GM12878 (cell line): ENCODE measurements around the gene RAB31. TPM values are rescaled to one million over a fixed set of nuclear protein-coding genes. Genes with fewer than 3 reads are reported as not detected.

Experiments
- ATAC-seq: fragments of 200-7000 bp; cut with Tn5 transposase; 3 replicates; pipeline ENCODE4 v1.9.1; 2020; ENCODE audit warnings: mild to moderate bottlenecking, moderate library complexity
- BruUV-seq: library from RNA; stranded (reverse); fragments of 400-500 nt; replicated peaks from 2 replicates; lab custom pipeline; 2021; lab: Mats Ljungman, UMichigan
- CTCF ChIA-PET: fragments of 300-600 bp; sonication (Branson Sonifier 250); formaldehyde crosslinking; extraction: SDS; loops from one replicate; lab custom pipeline; 2021; ENCODE audit warnings: inconsistent platforms; lab: Yijun Ruan, JAX
- POLR2A ChIA-PET: fragments of 350-600 bp; formaldehyde crosslinking; extraction: SDS; loops from one replicate; lab custom pipeline; 2021; ENCODE audit warnings: inconsistent platforms; lab: Charles Lee
- RAD21 ChIA-PET: fragments of 300-600 bp; sonication (Branson Sonifier 250); formaldehyde crosslinking; loops from one replicate; lab custom pipeline; 2023; ENCODE audit warnings: antibody characterized with exemption; ENCODE audit not compliant: unreplicated experiment; lab: Charles Lee
- SMC1A ChIA-PET: fragments of 300-600 bp; sonication (Branson Sonifier 250); formaldehyde crosslinking; loops from one replicate; lab custom pipeline; 2023; ENCODE audit not compliant: unreplicated experiment, uncharacterized antibody; lab: Charles Lee
- DNase-seq: peaks from one replicate; pipeline ENCODE4 v3.0.0-alpha.2; 2011; ENCODE audit warnings: low read depth, low spot score
- FAIRE-seq: peaks from 3 replicates; lab custom pipeline; 2011; peaks lifted over from hg19 to GRCh38; lab: Jason Lieb, UNC
- H2AFZ ChIP-seq: 2 replicates; pipeline ENCODE4 v1.6.0; 2011; ENCODE audit warnings: low read depth, low read length, control low read depth; ENCODE audit not compliant: control insufficient read depth
- H3K27ac ChIP-seq: 2 replicates; pipeline ENCODE4 v1.5.1; 2011; ENCODE audit warnings: control low read depth; ENCODE audit not compliant: control insufficient read depth, insufficient read depth
- H3K27me3 ChIP-seq, 2 experiments: replicated peaks in 1 of 2; 2 replicates each; pipeline versions ENCODE4 v1.6.0 to v1.6.1; 2011; ENCODE audit warnings: low read length in 1 of 2; ENCODE audit not compliant: control insufficient read depth in 2 of 2, insufficient read depth in 2 of 2
- H3K36me3 ChIP-seq, 2 experiments: 2 replicates each; pipeline ENCODE4 v1.5.1; 2011; ENCODE audit warnings: low read length in 1 of 2; ENCODE audit not compliant: control insufficient read depth in 2 of 2, insufficient read depth in 2 of 2
- H3K4me1 ChIP-seq: 2 replicates; pipeline ENCODE4 v1.6.1; 2011; ENCODE audit warnings: mild to moderate bottlenecking, low read length, moderate library complexity, mixed read lengths; ENCODE audit not compliant: control insufficient read depth, insufficient read depth
- H3K4me2 ChIP-seq: 2 replicates; pipeline ENCODE4 v1.6.0; 2011; ENCODE audit warnings: control low read depth; ENCODE audit not compliant: control insufficient read depth, insufficient read depth
- H3K4me3 ChIP-seq: fragments of 200-600 bp; sonication (generic); 2 replicates; pipeline ENCODE4 v1.5.1; 2016
- H3K79me2 ChIP-seq: 2 replicates; pipeline ENCODE4 v1.6.0; 2011; ENCODE audit warnings: low read length; ENCODE audit not compliant: control insufficient read depth, insufficient read depth
- H3K9ac ChIP-seq: 2 replicates; pipeline ENCODE4 v1.8.0; 2011; ENCODE audit warnings: low read length, control low read depth, mixed read lengths; ENCODE audit not compliant: control insufficient read depth, insufficient read depth
- H3K9me3 ChIP-seq: replicated peaks from 3 replicates; pipeline ENCODE4 v1.5.1; 2011; ENCODE audit warnings: mild to moderate bottlenecking, low read length; ENCODE audit not compliant: control insufficient read depth, insufficient read depth
- H4K20me1 ChIP-seq: 2 replicates; pipeline ENCODE4 v1.6.0; 2011; ENCODE audit not compliant: control insufficient read depth, insufficient read depth
- CHD4 ChIP-seq: fragments of 200-600 bp; sonication (generic); IDR thresholded peaks from 2 replicates; pipeline ENCODE4 v1.6.1; 2016; ENCODE audit warnings: mild to moderate bottlenecking
- FOXK2 ChIP-seq: fragments of 450-650 bp; IDR thresholded peaks from 2 replicates; pipeline ENCODE4 v1.6.1; 2017; ENCODE audit warnings: mild to moderate bottlenecking, moderate library complexity
- KAT2A ChIP-seq: conservative IDR thresholded peaks from 2 replicates; pipeline ENCODE4 v1.6.1; 2011; ENCODE audit warnings: low read depth, low read length; ENCODE audit not compliant: control insufficient read depth
- KLF5 ChIP-seq: fragments of 450-650 bp; IDR thresholded peaks from 2 replicates; pipeline ENCODE4 v1.6.1; 2014; ENCODE audit warnings: mild to moderate bottlenecking; ENCODE audit not compliant: partially characterized antibody
- WGBS: methylation state at CpG from one replicate; pipeline ENCODE4 v1.1.6; 2016; ENCODE audit warnings: low lambda C conversion rate; ENCODE audit not compliant: insufficient replicate concordance, insufficient coverage; ENCODE audit errors: missing lambda C conversion rate; 5-methylcytosine and 5-hydroxymethylcytosine counted together
- in situ Hi-C: fragments of 300-500 bp; cut with MboI; formaldehyde crosslinking; loops from 9 replicates; pipeline ENCODE4 v1.14.3; 2018; ENCODE audit warnings: mixed read lengths
- intact Hi-C: fragments of 100-400 bp; cut with micrococcal nuclease; formaldehyde crosslinking; loops from one replicate; pipeline ENCODE4 v1.14.2; 2022; ENCODE audit not compliant: unreplicated experiment
- polyA plus RNA-seq, 11 experiments: library from polyadenylated mRNA; depleted of rRNA in 4 of 11; unstranded in 6 of 11; stranded (reverse) in 5 of 11; fragments of >200 nt; fragmentation: Nextera tagmentation in 4 of 11; fragmentation: Illumina TruSeq in 1 of 11; extraction: Ambion mirVana in 4 of 11; extraction: Trizol in 1 of 11; gene quantifications; 1 replicate in 1 of 11; 2 replicates in 10 of 11; pipeline versions ENCODE4 v1.2.1 to v1.2.3, GENCODE V29; 2011 to 2016; ENCODE audit warnings: inconsistent platforms in 2 of 11, missing spikeins in 2 of 11, low read depth in 1 of 11
- total RNA-seq, 4 experiments: library from RNA; depleted of rRNA in 3 of 4; stranded (reverse); fragments of >200 nt in 3 of 4; fragmentation: Illumina TruSeq in 1 of 4; extraction: Trizol in 1 of 4; gene quantifications; 2 replicates each; pipeline versions ENCODE4 v1.2.1 to v1.2.3, GENCODE V29; 2013 to 2021
- TF ChIP-seq, protein P1 (sequence below): fragments of 450-650 bp; IDR thresholded peaks from 2 replicates; pipeline ENCODE4 v1.6.1; 2017; ENCODE audit warnings: antibody characterized with exemption, mild to moderate bottlenecking, moderate library complexity
- TF ChIP-seq, protein P2 (sequence below): fragments of 150-350 bp; IDR thresholded peaks from 2 replicates; pipeline ENCODE4 v1.6.1; 2014; ENCODE audit warnings: mild to moderate bottlenecking, low read depth, low read length
- TF ChIP-seq, protein P3 (sequence below): IDR thresholded peaks from 2 replicates; pipeline ENCODE4 v1.6.1; 2011; ENCODE audit warnings: mild to moderate bottlenecking, low read depth, low read length, moderate library complexity; ENCODE audit not compliant: insufficient replicate concordance

RAB31 gene
- total and polyA plus RNA-seq, 10 of the 15 experiments (the other 5 are each of a cell fraction or from before 2014, with no cell fraction given): 0.80 to 23.3 (median 12.2) TPM

DNA sequence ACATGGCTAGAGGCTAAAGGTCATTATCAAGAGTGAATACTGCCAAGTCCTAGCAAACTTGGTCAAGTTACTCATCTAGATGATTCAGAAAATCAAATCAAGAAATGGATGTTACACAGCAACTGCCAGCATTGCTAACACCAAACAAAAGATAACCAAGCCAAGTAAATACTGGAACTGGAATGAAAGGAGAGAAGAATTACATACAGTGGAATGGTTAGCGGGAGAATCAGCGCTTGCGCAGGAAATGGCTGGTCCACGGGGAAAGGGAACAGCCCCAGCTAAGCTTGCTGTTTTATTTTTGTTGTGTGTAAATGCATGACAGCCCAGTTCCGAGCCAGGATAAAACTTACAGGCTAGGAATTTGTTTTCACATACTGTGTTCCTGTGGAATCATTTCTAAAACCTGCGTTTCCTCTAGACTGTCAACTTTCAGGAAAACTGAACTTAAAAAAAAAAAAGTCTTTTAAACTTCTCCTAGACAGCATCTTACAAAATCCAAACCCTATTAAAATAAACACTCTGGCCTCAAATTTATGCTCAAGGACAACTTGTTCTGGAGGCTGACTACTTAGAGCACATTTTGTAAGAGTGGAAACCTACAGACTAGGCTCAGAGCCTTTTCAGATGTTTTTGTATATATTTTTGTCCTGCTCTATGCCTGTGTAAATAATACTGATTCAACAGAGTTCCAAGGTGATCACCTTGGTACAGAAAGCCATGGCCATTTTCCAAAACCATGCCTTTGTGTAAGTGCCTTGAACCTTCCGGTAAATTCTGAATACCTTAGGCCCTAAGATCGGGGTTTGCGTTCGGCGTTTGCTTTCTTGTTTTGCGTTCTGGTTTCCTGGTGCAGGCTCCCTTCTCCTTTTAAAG is 146.9 kb downstream of the RAB31 start:
- H3K27me3 ChIP-seq: no peaks in the 10 kb centered on the region
- BruUV-seq: no TSS peak
- POLR2A ChIA-PET: no interaction called here

More for the DNA sequence above, 146.9 kb downstream of the RAB31 start:
- H3K4me3 ChIP-seq: no peak overlapping the region
- no peak for FAIRE-seq
- ChIA-PET SMC1A (no interaction called here), RAD21 (no interaction called here), CTCF (no interaction called here)
- H3K4me1 ChIP-seq: no peaks in the 10 kb centered on the region
- H3K36me3 ChIP-seq: no peaks in the 10 kb centered on the region
- TF ChIP-seq, protein P1, sequence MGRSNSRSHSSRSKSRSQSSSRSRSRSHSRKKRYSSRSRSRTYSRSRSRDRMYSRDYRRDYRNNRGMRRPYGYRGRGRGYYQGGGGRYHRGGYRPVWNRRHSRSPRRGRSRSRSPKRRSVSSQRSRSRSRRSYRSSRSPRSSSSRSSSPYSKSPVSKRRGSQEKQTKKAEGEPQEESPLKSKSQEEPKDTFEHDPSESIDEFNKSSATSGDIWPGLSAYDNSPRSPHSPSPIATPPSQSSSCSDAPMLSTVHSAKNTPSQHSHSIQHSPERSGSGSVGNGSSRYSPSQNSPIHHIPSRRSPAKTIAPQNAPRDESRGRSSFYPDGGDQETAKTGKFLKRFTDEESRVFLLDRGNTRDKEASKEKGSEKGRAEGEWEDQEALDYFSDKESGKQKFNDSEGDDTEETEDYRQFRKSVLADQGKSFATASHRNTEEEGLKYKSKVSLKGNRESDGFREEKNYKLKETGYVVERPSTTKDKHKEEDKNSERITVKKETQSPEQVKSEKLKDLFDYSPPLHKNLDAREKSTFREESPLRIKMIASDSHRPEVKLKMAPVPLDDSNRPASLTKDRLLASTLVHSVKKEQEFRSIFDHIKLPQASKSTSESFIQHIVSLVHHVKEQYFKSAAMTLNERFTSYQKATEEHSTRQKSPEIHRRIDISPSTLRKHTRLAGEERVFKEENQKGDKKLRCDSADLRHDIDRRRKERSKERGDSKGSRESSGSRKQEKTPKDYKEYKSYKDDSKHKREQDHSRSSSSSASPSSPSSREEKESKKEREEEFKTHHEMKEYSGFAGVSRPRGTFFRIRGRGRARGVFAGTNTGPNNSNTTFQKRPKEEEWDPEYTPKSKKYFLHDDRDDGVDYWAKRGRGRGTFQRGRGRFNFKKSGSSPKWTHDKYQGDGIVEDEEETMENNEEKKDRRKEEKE: no peak
- TF ChIP-seq, protein P2, sequence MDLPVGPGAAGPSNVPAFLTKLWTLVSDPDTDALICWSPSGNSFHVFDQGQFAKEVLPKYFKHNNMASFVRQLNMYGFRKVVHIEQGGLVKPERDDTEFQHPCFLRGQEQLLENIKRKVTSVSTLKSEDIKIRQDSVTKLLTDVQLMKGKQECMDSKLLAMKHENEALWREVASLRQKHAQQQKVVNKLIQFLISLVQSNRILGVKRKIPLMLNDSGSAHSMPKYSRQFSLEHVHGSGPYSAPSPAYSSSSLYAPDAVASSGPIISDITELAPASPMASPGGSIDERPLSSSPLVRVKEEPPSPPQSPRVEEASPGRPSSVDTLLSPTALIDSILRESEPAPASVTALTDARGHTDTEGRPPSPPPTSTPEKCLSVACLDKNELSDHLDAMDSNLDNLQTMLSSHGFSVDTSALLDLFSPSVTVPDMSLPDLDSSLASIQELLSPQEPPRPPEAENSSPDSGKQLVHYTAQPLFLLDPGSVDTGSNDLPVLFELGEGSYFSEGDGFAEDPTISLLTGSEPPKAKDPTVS: no peak
- TF ChIP-seq KAT2A (no peak), FOXK2 (no peak), KLF5 (no peak), CHD4 (no peak)
- TF ChIP-seq, protein P3, sequence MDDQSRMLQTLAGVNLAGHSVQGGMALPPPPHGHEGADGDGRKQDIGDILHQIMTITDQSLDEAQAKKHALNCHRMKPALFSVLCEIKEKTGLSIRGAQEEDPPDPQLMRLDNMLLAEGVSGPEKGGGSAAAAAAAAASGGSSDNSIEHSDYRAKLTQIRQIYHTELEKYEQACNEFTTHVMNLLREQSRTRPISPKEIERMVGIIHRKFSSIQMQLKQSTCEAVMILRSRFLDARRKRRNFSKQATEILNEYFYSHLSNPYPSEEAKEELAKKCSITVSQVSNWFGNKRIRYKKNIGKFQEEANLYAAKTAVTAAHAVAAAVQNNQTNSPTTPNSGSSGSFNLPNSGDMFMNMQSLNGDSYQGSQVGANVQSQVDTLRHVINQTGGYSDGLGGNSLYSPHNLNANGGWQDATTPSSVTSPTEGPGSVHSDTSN: no peak
- DNase-seq: no peak
- no peak for ATAC-seq
- intact Hi-C loops: no loop called here
- H2AFZ ChIP-seq: no peak overlapping the region
- H3K79me2 ChIP-seq: no peaks in the 10 kb centered on the region
- H3K4me2 ChIP-seq: no peak overlapping the region
- H3K9ac ChIP-seq: no peak overlapping the region
- no peaks in the 10 kb centered on the region for H4K20me1 ChIP-seq
- WGBS: 90% methylated on average over 12 of the region's 12 CpGs
- in situ Hi-C loops: no loop called here
- no peak overlapping the region for H3K27ac ChIP-seq
- H3K9me3 ChIP-seq: no peaks in the 10 kb centered on the region
